Mucosa of rectum (tissue), 2 donors: ENCODE measurements around the gene OR1Q1.

Experiments
- H3K27ac ChIP-seq, 2 donors: one replicate each; pipeline ENCODE4 v1.7.0; 2013; ENCODE audit warnings: inconsistent platforms in 2 of 2, low read depth in 2 of 2, low read length in 2 of 2
- H3K27me3 ChIP-seq, 2 donors: one replicate each; pipeline ENCODE4 v1.7.0; 2013; ENCODE audit warnings: low read length in 2 of 2; ENCODE audit not compliant: control insufficient read depth in 2 of 2, insufficient read depth in 2 of 2
- H3K36me3 ChIP-seq, 2 donors: one replicate each; pipeline ENCODE4 v1.7.0; 2013; ENCODE audit warnings: low read length in 2 of 2; ENCODE audit not compliant: control insufficient read depth in 2 of 2, insufficient read depth in 2 of 2
- H3K4me1 ChIP-seq, 2 donors: one replicate each; pipeline ENCODE4 v1.7.0; 2013; ENCODE audit warnings: low read length in 2 of 2, mild to moderate bottlenecking in 1 of 2; ENCODE audit not compliant: control insufficient read depth in 2 of 2, insufficient read depth in 2 of 2
- H3K4me3 ChIP-seq, 2 donors: one replicate each; pipeline ENCODE4 v1.7.0; 2013; ENCODE audit warnings: low read length in 2 of 2
- H3K9ac ChIP-seq, 2 donors: one replicate each; pipeline ENCODE4 v1.7.0; 2013; ENCODE audit warnings: low read length in 2 of 2, low read depth in 1 of 2, mild to moderate bottlenecking in 1 of 2
- H3K9me3 ChIP-seq, 2 donors: one replicate each; pipeline ENCODE4 v1.7.0; 2013; ENCODE audit warnings: low read length in 2 of 2; ENCODE audit not compliant: control insufficient read depth in 2 of 2
- donor health status: healthy.
- donor health status: Normal muscosa, but diverticular disease.

Gene OR1Q1

DNA sequence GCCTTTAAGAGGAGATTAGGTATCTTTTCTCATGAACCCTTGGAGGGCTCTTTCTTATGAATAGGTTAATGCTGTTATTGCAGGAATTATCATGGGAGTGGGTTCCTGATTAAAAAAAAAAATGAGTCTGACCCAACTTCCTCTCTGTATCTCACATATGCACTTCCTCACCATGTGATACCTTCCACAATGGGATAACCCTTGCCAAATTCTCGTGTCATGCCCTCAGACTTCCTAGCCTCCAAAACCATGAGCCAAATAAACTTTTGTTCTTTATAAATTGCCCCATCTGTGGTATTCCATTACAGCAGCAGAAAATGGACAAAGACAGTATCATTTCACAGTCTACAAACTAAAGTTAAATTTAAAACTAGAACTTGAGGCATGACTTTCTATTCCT, 41.8 kb downstream of the OR1Q1 start:
- no peaks in the 10 kb centered on the region for H3K4me1 ChIP-seq
- H3K9ac ChIP-seq = no peak overlapping the region
- no peaks in the 10 kb centered on the region for H3K9me3 ChIP-seq
- no peaks in the 10 kb centered on the region for H3K27me3 ChIP-seq
- H3K27ac ChIP-seq = no peak overlapping the region
- H3K36me3 ChIP-seq = no peaks in the 10 kb centered on the region
- no peak overlapping the region for H3K4me3 ChIP-seq

DNA sequence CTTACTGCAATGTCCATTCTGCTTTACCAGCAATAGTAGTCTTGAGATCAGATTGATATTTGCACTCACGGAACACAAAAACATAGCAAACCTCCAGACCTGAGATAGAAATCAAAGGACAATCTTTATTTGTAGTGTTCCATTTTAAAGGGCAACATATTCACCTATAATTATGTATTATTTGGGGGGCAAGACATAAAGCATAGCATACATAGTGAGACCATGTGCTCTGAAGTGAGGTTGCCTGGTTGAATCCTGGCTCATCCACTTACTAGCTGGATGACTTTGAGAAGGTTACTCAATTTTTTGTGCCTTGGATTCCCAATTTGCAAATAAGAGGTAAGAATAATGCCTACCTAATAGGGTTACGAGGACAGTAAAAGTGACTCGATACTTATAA, 43.0 kb downstream of the OR1Q1 start, which contains the start of gene OR1B1:
Gene OR1B1 (minus strand): TSS at position 101 of the 400 bp plus-strand sequence.
- no peak within 1 kb of the TSS for H3K27ac ChIP-seq

GRCh38 chr9:122661416-122661815, 46.9 kb downstream of the OR1Q1 start, which contains the start of gene OR1L1:
Gene OR1L1 (plus strand): TSS chr9:122661716. CDS start chr9:122661716, 0 bp downstream.
- H3K9ac ChIP-seq = no peak within 1 kb of the TSS
- no peaks in the 10 kb centered on the region for H3K27me3 ChIP-seq
- H3K27ac ChIP-seq = no peak within 1 kb of the TSS

More for the DNA sequence above, 43.0 kb downstream of the OR1Q1 start, which contains the start of gene OR1B1:
- Histone ChIP-seq H3K36me3 (no peaks in the 10 kb centered on the region), H3K9ac (no peak within 1 kb of the TSS), H3K9me3 (no peaks in the 10 kb centered on the region), H3K4me1 (no peaks in the 10 kb centered on the region), H3K27me3 (no peaks in the 10 kb centered on the region), H3K4me3 (no peak within 1 kb of the TSS)

More at GRCh38 chr9:122661416-122661815, 46.9 kb downstream of the OR1Q1 start, which contains the start of gene OR1L1:
- Histone ChIP-seq H3K4me1 (no peaks in the 10 kb centered on the region), H3K4me3 (no peak within 1 kb of the TSS), H3K36me3 (no peaks in the 10 kb centered on the region), H3K9me3 (no peaks in the 10 kb centered on the region)
